GM10248 (cell line): ENCODE data around the gene DUSP9.

Source experiments
- CTCF ChIA-PET: fragments of 300-600 bp; sonication (Branson Sonifier 250); formaldehyde crosslinking; extraction: SDS; loops from one replicate; lab custom pipeline; 2021; ENCODE audit warnings: antibody characterized with exemption; lab: Yijun Ruan, JAX
- POLR2A ChIA-PET: fragments of 350-650 bp; sonication (Branson Sonifier 250); formaldehyde crosslinking; extraction: SDS; loops from one replicate; lab custom pipeline; 2020; ENCODE audit warnings: antibody characterized with exemption; lab: Yijun Ruan, JAX
- DNase-seq: peaks from one replicate; pipeline ENCODE4 v3.0.0; 2012; ENCODE audit errors: extremely low spot score
- CTCF ChIP-seq: IDR thresholded peaks from 2 replicates; pipeline ENCODE4 v1.5.1; 2012; ENCODE audit warnings: mild to moderate bottlenecking, low read depth; ENCODE audit errors: extremely low read depth, missing control alignments, control extremely low read depth

The DUSP9 gene

GRCh38 chrX:153620576-153620975, 26.4 kb upstream of the DUSP9 start:
- POLR2A ChIA-PET, result no interaction called here
- CTCF ChIA-PET, result no interaction called here
- TF ChIP-seq CTCF, result no peak
- no peak for DNase-seq

- POLR2A ChIA-PET, result no interaction called here
- CTCF ChIA-PET, result no interaction called here
- no peak for DNase-seq
- no peak for TF ChIP-seq CTCF
Measured at GRCh38 chrX:153621949-153622598, 24.9 kb upstream of the DUSP9 start.

- no peak for TF ChIP-seq CTCF
- ChIA-PET CTCF (no interaction called here), POLR2A (no interaction called here)
- DNase-seq, result no peak
Measured at GRCh38 chrX:153622661-153623309, 24.2 kb upstream of the DUSP9 start.

- no peak for TF ChIP-seq CTCF
- DNase-seq, result no peak
- ChIA-PET POLR2A (no interaction called here), CTCF (no interaction called here)
Measured at GRCh38 chrX:153623310-153624029, 23.5 kb upstream of the DUSP9 start.

- DNase-seq, result no peak
- TF ChIP-seq CTCF, result no peak
- POLR2A ChIA-PET, result no interaction called here
- CTCF ChIA-PET, result no interaction called here
Measured at GRCh38 chrX:153624196-153625091, 22.6 kb upstream of the DUSP9 start.
